ENCODE measurements around the gene MON1B.

MON1B gene

DNA sequence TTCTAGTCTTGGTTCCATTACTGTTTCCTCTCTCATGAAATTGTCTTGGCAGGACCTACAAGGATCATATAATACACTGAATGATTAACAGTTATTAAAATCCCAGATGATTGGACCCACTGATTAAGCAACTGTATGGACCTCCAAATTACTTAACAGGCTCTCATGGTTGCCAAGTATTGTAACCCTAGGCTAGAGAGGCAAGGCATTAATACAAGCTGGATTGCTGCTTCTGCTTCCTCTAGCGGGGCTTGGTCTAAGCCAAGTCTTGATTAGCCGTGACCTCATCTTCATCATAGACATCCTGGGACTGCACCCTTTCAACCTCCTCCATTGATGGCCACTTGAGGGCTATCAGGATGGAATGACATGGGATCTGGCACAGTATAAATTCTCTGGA is 55.2 kb downstream of the MON1B start:
- no peak overlapping the region for H3K4me3 ChIP-seq (ENCODE audit: low read depth, low read length)
- no peak overlapping the region for H2AFZ ChIP-seq (ENCODE audit: low read length, unreplicated experiment)
- no peaks in the 10 kb centered on the region for H3K36me3 ChIP-seq (ENCODE audit: insufficient read depth, low read length)
- H3K4me1 ChIP-seq (ENCODE audit: control insufficient read depth, insufficient read depth, low read length, unreplicated experiment) = peaks cover 6% of the 10 kb centered on the region
- H3K27me3 ChIP-seq (ENCODE audit: insufficient read depth, low read length) = no peaks in the 10 kb centered on the region
- no peak overlapping the region for H3K27ac ChIP-seq (ENCODE audit: low read depth, low read length)
- H3K79me2 ChIP-seq (ENCODE audit: control insufficient read depth, insufficient read depth, low read length, unreplicated experiment) = no peaks in the 10 kb centered on the region

DNA sequence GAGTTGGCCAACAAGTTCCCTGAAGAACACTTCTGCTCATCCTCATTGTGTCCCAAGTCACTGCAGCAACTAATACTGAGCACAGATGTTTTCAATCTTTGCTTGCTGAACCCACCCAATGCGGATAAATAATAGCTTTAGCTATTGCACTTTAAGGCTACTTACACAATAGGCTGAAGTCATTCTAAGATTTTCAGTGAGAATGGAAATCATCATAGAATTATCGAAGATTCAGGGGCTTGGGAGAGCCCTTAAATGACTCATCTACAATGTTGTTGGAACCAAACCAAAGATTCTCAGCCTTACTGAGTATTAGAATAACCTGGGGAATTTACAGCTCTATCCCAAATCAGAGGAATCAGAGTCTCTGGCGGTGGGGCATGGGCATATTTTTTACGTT is 59.4 kb downstream of the MON1B start:
- no peaks in the 10 kb centered on the region for H3K27me3 ChIP-seq (ENCODE audit: insufficient read depth, low read length)
- H3K79me2 ChIP-seq (ENCODE audit: control insufficient read depth, insufficient read depth, low read length, unreplicated experiment) = no peaks in the 10 kb centered on the region
- no peak overlapping the region for H3K27ac ChIP-seq (ENCODE audit: low read depth, low read length)
- H3K4me1 ChIP-seq (ENCODE audit: control insufficient read depth, insufficient read depth, low read length, unreplicated experiment) = peaks cover 6% of the 10 kb centered on the region
- H3K36me3 ChIP-seq (ENCODE audit: insufficient read depth, low read length) = no peaks in the 10 kb centered on the region
- H3K4me3 ChIP-seq (ENCODE audit: low read depth, low read length) = no peak overlapping the region
- H2AFZ ChIP-seq (ENCODE audit: low read length, unreplicated experiment) = no peak overlapping the region
